NCI-H748 treated with DMSO at 0.1 percent for 48 hours (cell line): ENCODE measurements around the gene GRN.
"Not testable (repeated sequence)": the region's sequence is repeated elsewhere in the genome, so short reads cannot be mapped to it uniquely, and the experiment has no call there.

ENCODE experiments used
- DNase-seq: peaks from one replicate; lab custom pipeline; 2025; lab: John Stamatoyannopoulos, UW

Gene GRN

DNA sequence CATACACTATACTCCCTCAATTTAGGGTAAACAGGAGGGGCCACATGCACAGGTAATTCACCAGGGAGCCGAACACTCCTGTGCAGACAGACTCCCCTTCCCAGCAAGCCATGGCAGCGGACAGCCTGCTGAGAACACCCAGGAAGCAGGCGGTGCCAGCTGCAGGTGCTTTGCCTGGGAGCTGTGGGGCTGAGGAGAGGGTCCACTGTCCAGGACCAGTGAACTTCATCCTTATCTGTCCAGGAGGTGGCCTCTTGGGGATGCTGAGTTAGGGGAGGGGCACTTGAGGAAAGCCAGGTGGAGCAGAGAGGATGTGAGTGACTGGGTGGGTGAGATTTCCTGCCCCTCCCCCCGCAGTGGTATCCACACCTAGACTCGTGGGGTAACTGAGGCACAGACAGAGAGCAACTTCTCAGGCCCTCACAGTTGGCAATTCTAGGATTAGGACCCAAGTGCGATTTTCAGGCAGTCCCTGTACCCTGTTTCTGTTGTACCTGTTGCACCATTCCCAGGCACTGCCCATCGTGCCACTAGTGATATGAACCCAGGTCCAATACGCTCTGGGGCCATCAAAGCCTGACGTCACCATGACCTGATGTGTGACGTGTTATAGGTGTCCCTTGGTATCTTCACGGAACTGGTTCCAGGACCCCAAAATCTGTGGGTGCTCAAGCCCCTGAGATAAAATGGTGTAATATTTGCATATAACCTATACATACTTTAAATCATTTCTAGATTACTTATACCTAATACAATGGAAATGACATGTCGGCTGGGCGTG, 1.2 kb downstream of the GRN start:
- DNase-seq: no peak

GRCh38 chr17:44347206-44348055, 2.3 kb downstream of the GRN start:
- not testable (repeated sequence) for DNase-seq

DNA sequence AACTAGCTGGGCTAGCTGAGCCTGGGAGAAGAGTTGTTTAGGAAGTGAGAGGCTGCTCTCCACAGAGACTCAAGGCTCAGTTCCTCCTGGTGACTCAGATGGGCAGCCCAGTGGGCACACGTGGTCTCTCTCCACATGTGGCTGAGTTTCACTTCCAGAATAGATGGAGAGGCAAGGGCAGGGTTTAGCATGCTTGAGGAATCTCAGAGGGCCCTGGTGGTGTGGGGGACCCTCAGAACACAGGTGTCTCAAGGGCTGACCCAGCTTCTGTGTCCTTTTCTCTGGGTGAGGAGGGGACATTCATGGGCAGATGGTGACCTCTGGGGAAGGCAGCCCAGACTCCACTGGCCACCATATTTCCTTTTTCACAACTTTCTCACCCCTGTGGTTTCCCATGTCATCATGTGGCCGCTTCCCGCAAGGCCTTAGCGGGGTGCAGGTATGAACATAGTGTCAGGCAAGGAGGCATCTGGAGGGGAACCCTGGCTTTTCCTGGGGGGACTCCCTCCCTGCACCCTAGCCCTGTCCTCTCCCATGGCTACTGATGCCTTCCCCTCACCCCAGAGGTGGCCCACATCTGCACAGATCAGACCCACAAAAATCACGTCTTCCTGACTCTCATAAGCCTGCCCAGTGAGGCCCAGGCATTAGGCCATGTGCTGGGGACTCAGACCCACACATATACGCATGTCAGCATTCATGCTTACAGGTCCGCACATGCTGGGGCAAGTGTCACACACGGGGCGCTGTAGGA, 3.3 kb downstream of the GRN start:
- DNase-seq: no peak

DNA sequence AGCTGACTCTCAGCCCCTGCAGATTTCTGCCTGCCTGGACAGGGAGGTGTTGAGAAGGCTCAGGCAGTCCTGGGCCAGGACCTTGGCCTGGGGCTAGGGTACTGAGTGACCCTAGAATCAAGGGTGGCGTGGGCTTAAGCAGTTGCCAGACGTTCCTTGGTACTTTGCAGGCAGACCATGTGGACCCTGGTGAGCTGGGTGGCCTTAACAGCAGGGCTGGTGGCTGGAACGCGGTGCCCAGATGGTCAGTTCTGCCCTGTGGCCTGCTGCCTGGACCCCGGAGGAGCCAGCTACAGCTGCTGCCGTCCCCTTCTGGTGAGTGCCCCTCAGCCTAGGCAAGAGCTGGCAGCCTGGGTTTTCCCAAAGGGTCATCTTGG, 3.9 kb downstream of the GRN start:
- no peak for DNase-seq

DNA sequence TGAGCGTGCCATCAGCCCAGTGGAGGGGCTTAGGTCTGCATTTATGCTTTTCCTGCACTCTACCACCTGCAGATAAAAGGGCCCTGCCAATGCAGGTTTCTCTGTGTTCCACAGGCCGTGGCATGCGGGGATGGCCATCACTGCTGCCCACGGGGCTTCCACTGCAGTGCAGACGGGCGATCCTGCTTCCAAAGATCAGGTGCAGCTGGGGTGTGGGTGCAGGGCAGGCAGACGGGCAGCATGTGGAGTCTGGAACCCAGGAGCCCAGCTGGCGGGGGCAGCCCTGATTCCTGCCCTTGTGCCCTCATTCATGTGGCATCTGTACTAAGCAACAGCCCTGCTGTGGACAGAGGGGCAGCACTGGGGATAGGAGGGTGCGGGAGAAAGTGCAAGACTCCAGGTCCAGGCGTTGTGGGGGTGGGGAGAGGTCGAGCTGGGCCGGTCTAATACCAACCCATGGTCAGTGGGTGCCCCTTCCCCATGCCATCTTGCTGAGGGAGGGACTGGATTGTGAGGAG, 4.5 kb downstream of the GRN start:
- no peak for DNase-seq

GRCh38 chr17:44350733-44351226, 5.7 kb downstream of the GRN start:
- DNase-seq: peak; percentile 27

DNA sequence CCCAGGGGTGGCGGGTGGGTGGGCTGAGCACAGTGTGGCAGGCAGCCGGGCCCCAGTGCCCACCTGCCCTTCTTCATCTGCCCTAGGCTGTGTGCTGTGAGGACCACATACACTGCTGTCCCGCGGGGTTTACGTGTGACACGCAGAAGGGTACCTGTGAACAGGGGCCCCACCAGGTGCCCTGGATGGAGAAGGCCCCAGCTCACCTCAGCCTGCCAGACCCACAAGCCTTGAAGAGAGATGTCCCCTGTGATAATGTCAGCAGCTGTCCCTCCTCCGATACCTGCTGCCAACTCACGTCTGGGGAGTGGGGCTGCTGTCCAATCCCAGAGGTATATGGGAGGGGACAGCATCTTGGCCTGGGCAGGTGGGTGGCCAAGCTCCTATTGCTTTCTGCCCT, 6.4 kb downstream of the GRN start:
- no peak for DNase-seq

GRCh38 chr17:44351961-44352827, 7.1 kb downstream of the GRN start:
- DNase-seq: no peak

- DNase-seq: no peak
These were observed 7.9 kb downstream of the GRN start for GRCh38 chr17:44352828-44353671.

DNA sequence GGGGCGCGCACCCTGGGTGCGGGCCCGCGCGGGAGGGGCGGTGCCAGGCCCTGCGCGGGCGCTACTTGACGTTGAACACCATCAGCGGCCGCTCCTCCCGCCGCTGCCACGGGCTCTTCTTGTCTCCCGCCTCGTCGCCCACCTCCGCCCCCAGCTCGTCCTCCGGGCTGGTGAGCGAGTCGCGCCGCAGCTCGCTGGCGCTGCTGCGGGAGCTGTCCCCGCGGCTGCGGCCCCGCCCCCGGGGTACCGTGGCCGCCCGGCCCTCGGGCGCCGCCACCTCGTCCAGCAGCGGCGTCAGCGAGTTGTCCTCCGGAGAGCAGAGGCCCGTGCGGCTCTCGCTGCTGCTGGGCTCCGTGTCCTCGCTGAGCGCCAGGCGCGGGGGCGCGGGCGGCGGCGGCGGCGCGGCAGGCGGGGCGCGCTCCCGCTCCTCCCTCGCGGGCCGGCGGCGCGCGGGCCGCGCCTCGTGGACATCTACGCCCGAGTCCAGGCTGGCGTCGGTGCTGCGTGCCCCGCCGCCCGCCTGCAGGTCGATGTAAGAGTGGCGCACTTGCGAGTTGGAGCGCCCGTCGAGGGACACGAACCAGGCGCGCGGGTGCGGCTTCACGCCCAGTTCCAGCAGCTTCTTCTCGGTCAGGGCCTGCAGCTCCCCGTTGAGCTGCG, 8.7 kb downstream of the GRN start:
- no peak for DNase-seq

GRCh38 chr17:44354582-44355561, 9.8 kb downstream of the GRN start:
- DNase-seq: no peak

DNA sequence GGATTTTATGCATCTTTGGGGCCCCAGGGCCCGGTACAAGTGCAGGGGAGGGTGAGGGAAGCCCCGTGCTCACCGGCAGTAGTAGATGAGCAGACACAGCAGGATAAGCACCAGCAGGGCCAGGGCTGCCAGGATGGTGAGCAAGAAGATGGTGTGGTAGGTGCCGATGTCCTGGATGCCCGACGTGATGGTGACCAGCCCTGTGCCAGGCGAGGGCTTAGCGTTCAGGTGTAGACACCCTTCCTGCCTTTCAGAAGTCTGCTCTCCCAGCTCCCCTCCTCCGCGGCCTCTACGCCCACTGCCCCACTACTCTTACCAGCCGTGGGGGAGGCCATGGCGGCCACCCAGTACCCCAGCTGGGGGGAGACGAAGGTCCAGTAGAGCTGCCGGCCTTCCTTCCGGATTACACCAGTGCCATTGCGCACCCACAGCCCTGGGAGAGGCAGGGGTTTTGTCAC, 10.6 kb downstream of the GRN start:
- DNase-seq: no peak

DNA sequence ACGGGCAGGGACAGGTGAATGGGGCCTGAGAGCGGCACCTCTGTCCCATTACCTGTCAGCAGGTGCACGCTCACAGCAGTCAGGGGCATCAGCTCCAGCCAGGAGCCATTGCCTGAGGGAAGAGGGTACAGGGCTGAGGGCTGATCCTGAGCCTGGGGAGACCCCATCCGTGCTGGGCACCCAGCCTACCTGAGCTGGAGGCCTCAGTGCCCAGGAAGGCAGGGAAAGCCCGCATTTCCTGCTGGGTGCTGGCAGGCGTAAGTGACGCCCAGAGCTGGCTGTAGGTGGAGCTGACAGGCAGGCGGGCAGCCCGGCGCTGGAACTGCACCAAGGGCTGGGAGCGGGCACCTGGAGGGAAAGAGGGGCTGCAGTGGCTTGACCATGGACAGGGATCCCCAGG, 11.1 kb downstream of the GRN start:
- no peak for DNase-seq

GRCh38 chr17:44358066-44358465, 13.0 kb downstream of the GRN start:
- DNase-seq: no peak

DNA sequence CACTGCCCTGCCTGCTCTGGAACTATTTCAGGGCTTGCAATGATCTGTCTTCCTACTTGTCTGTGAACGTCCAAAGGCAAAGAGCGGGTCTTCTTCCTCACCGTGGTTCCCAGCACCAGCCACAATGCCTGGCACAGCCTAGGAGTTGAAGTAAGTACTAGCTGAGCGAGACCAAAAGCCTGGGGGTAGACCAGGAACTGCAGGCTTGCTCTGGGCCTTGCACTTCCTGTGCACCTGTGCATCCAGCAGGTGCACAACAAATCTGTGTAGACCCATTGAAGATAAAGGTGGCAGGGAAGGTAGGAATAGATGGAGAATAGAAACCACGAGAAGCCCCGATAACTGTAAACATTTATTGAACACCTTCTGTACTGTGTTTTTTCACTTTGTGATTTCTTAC, 13.9 kb downstream of the GRN start:
- no peak for DNase-seq

DNA sequence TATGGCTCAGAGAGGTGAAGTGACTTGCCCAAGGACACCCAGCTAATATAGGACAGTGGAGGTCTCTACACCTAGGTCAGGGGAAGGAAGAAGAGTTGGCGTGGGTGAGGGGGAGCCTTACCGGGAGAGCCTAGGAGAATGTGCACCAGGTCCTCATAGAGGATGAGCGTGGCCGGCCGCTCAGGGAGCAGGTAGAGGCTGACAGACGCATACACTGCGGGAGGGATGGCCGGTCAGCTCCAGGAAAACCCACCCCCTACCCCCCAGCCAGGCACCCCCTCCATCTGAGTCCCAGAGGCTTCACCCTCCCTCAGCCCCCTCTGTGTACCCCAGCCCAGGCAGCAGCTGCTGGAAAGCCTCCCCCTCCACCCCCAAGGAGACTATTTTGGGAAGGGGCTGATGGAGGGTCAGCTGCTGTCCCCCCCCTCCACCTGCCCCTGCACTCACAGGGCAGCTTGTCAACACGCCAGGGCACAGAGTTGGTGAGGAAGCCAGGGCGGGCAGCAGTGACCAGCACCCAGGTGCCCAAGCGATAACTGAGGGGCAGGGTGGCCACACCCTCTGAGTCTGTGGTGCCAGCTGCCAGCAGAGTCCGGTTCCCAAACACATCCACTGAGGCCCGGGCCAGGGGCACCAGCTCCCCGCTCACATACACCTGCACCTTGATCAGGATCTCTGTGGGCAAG, 14.5 kb downstream of the GRN start:
- DNase-seq: no peak

DNA sequence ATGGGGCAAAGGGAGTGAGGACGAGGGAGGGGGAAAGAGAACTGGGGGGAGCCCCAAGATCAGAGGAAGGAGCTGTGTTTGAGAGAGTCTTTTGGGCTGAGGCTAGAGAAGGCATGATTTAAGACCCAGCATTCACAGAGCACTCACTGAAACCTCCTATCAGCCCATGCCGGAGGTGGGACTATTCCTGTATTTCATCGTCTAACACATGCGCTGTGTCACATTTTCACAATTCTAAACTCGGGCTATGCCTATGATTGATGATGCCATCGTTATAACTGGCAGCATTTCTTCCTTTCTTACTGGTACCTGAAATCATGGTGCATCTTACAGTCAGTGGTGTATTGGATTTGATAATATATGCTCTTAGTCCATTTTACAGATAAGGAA, 15.0 kb downstream of the GRN start:
- DNase-seq: no peak

DNA sequence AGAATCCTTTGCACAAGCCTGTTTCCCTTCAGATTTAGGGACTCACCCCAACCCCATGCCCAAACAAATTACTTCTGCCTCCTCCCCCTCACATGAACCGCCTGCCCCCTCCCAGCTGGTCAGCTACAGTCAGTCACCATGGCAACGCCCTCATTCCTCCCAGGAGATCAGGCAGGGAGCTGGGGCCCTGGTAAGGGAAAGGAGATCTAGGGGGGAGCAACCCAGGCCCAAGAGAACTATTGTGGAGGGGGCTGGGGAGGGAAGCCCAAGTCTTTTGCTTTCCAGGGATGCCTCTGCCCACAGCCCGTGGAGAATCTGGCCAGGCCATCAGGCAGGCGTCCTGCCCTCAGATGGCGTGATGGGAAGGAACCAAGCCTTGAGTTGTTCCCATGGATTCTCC, 15.7 kb downstream of the GRN start:
- DNase-seq: no peak
